GM19463 (cell line): ENCODE results near the gene PDZRN4.
"Not testable (repeated sequence)": the region's sequence is repeated elsewhere in the genome, so short reads cannot be mapped to it uniquely, and the experiment has no call there.

ENCODE experiments used
- ATAC-seq: cut with Tn5 transposase; IDR thresholded peaks from one replicate; pipeline ENCODE4 v1.9.1; 2021; ENCODE audit warnings: mild to moderate bottlenecking, moderate library complexity; ENCODE audit not compliant: unreplicated experiment

The PDZRN4 gene

GRCh38 chr12:41547071-41547470 lies 359.0 kb downstream of the PDZRN4 start:
- ATAC-seq = not testable (repeated sequence)

GRCh38 chr12:41548926-41549325 lies 360.8 kb downstream of the PDZRN4 start:
- no peak for ATAC-seq

GRCh38 chr12:41552588-41552987 lies 364.5 kb downstream of the PDZRN4 start:
- ATAC-seq = no peak

GRCh38 chr12:41556176-41556575 lies 368.1 kb downstream of the PDZRN4 start:
- no peak for ATAC-seq

- ATAC-seq = no peak
These were observed 369.2 kb downstream of the PDZRN4 start for GRCh38 chr12:41557344-41557743.

- ATAC-seq = no peak
These were observed 370.6 kb downstream of the PDZRN4 start for GRCh38 chr12:41558671-41559070.

GRCh38 chr12:41563051-41563450 lies 374.9 kb downstream of the PDZRN4 start:
- no peak for ATAC-seq

- ATAC-seq = no peak
These were observed 376.7 kb downstream of the PDZRN4 start for GRCh38 chr12:41564816-41565215.

- ATAC-seq = no peak
These were observed 378.6 kb downstream of the PDZRN4 start for GRCh38 chr12:41566703-41567102.

- ATAC-seq = no peak
These were observed 385.3 kb downstream of the PDZRN4 start for GRCh38 chr12:41573445-41573844.

- ATAC-seq = no peak
These were observed 388.8 kb downstream of the PDZRN4 start for GRCh38 chr12:41576925-41577324.

- no peak for ATAC-seq
These were observed 389.9 kb downstream of the PDZRN4 start for GRCh38 chr12:41577995-41578394.

GRCh38 chr12:41585784-41586183 lies 397.7 kb downstream of the PDZRN4 start:
- no peak for ATAC-seq

GRCh38 chr12:41587574-41587973 lies 399.5 kb downstream of the PDZRN4 start:
- no peak for ATAC-seq

- no peak for ATAC-seq
These were observed 401.8 kb downstream of the PDZRN4 start for GRCh38 chr12:41589878-41590277.

GRCh38 chr12:41596190-41596589 lies 408.1 kb downstream of the PDZRN4 start:
- no peak for ATAC-seq

GRCh38 chr12:41604830-41605229 lies 416.7 kb downstream of the PDZRN4 start:
- no peak for ATAC-seq

GRCh38 chr12:41605545-41606305 lies 417.6 kb downstream of the PDZRN4 start:
- peak; percentile 63 for ATAC-seq

- no peak for ATAC-seq
These were observed 418.6 kb downstream of the PDZRN4 start for GRCh38 chr12:41606468-41607445.

GRCh38 chr12:41612892-41613557 lies 424.9 kb downstream of the PDZRN4 start:
- ATAC-seq = no peak

- ATAC-seq = not testable (repeated sequence)
These were observed 427.1 kb downstream of the PDZRN4 start for GRCh38 chr12:41615174-41615573.
